ENCODE data around the gene TMEM184A. TPM values are rescaled to one million over a fixed set of nuclear protein-coding genes. Genes with fewer than 3 reads are reported as not detected.

Gene TMEM184A
- total and polyA plus RNA-seq, 4 donors: 0.06 to 6.1 (median 0.84) TPM; not detected in 1

DNA sequence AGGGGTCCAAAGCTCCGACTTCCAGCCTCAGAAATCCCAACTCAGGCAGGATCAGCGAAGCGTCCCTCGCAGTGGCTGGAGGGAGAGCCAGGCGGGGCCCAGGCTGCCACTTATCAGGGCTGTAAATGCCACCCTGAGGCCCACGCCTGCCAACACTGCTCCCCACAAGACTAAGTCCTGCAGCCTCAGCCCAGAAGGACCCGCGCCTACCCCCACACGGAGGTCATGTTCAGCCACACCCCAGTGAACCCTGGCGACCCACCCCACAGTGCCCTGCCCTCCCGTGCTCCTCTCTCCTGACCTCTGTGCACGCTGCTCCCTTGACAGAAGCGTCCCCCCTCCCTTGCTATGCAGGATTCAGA lies 10.7 kb upstream of the TMEM184A start:
- intact Hi-C loops (cut with DNase I): loop anchor here in 1 of 2 donors (5.0 kb wide), 1 partner anchor 64 kb away; the partner anchor contains the start of gene INTS1
- H3K4me1 ChIP-seq (ENCODE audit: control insufficient read depth in 1 of 2, insufficient read depth in 2 of 2, low read length in 2 of 2): no peaks in the 10 kb centered on the region
- no peak overlapping the region for H3K4me3 ChIP-seq (ENCODE audit: low read length in 2 of 2)
- no peaks in the 10 kb centered on the region for H3K9me3 ChIP-seq (ENCODE audit: control insufficient read depth, low read length)
- H3K36me3 ChIP-seq (ENCODE audit: control insufficient read depth in 1 of 2, insufficient read depth in 2 of 2, low read length in 1 of 2): peaks cover 0 to 1% of the 10 kb centered on the region in 2 donors
- no peaks in the 10 kb centered on the region for H3K27me3 ChIP-seq (ENCODE audit: control insufficient read depth in 1 of 2, insufficient read depth in 2 of 2, low read length in 1 of 2)
- ATAC-seq (ENCODE audit: low FRiP score) (no peak), DNase-seq (no peak)
- 83 to 90% methylated on average over 13 of the region's 13 CpGs for WGBS, 2 donors
- H3K27ac ChIP-seq (ENCODE audit: low read depth in 1 of 2, low read length in 2 of 2): no peak overlapping the region

DNA sequence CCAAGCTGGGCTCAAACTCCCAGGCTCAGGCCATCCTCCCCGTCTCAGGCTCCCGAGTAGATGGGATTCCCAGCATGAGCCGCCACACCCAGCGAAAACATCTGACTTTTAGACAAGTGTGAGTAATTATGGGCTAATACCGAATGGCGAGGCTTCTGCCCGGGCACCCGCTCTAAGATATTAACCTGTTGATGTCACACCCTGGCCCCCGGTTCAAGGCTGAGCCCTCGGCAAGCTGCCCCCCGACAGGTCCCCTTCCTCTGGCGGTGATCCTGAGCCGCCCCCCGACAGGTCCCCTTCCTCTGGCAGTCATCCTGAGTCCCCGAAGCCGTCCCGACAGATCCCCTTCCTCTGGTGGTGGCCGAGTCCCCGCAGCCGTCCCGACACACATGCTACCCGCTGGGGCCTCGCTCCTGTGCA lies 8.6 kb upstream of the TMEM184A start:
- 69 to 74% methylated on average over 23 of the region's 23 CpGs for WGBS, 2 donors
- no peaks in the 10 kb centered on the region for H3K27me3 ChIP-seq (ENCODE audit: control insufficient read depth in 1 of 2, insufficient read depth in 2 of 2, low read length in 1 of 2)
- H3K36me3 ChIP-seq (ENCODE audit: control insufficient read depth in 1 of 2, insufficient read depth in 2 of 2, low read length in 1 of 2): peaks cover 0 to 1% of the 10 kb centered on the region in 2 donors
- no peak overlapping the region for H3K27ac ChIP-seq (ENCODE audit: low read depth in 1 of 2, low read length in 2 of 2)
- H3K9me3 ChIP-seq (ENCODE audit: control insufficient read depth, low read length): no peaks in the 10 kb centered on the region
- intact Hi-C loops (cut with DNase I): loop anchor here in 1 of 2 donors (5.0 kb wide), 1 partner anchor 62 kb away; the partner anchor contains the start of gene INTS1
- ATAC-seq (ENCODE audit: low FRiP score): no peak
- H3K4me3 ChIP-seq (ENCODE audit: low read length in 2 of 2): no peak overlapping the region
- no peaks in the 10 kb centered on the region for H3K4me1 ChIP-seq (ENCODE audit: control insufficient read depth in 1 of 2, insufficient read depth in 2 of 2, low read length in 2 of 2)
- no peak for DNase-seq

DNA sequence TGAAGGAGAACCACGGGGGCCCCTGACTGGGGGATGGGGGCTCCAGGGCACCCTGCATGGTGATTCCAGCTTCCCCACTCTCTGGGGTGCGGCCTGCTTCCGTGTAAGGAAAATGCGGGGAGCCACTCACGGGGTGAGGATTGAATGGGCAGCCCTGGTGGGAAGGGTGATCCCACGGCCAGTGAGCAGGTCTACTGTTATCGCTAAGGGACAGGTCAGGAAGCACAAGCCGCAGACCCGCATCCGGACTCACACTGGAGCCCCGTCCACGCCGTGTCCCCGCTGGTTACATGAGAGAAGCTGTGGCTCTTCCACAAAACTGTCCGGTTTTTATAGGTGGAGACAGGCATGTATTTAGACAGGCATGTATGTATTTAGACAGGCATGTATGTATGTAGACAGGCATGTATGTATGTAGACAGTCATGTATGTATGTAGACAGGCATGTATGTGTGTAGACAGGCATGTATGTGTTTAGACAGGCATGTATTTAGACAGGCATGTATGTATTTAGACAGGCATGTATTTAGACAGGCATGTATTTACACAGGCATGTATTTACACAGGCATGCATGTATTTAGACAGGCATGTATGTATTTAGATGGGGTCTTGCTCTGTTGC lies 8.1 kb upstream of the TMEM184A start:
- H3K9me3 ChIP-seq (ENCODE audit: control insufficient read depth, low read length): no peaks in the 10 kb centered on the region
- WGBS, 2 donors: 90 to 91% methylated on average over 15 of the region's 15 CpGs
- H3K4me1 ChIP-seq (ENCODE audit: control insufficient read depth in 1 of 2, insufficient read depth in 2 of 2, low read length in 2 of 2): no peaks in the 10 kb centered on the region
- peaks cover 0 to 1% of the 10 kb centered on the region in 2 donors for H3K36me3 ChIP-seq (ENCODE audit: control insufficient read depth in 1 of 2, insufficient read depth in 2 of 2, low read length in 1 of 2)
- ATAC-seq (ENCODE audit: low FRiP score) (no peak), DNase-seq (no peak)
- H3K4me3 ChIP-seq (ENCODE audit: low read length in 2 of 2): no peak overlapping the region
- intact Hi-C loops (cut with DNase I): no loop called here
- no peak overlapping the region for H3K27ac ChIP-seq (ENCODE audit: low read depth in 1 of 2, low read length in 2 of 2)
- no peaks in the 10 kb centered on the region for H3K27me3 ChIP-seq (ENCODE audit: control insufficient read depth in 1 of 2, insufficient read depth in 2 of 2, low read length in 1 of 2)

DNA sequence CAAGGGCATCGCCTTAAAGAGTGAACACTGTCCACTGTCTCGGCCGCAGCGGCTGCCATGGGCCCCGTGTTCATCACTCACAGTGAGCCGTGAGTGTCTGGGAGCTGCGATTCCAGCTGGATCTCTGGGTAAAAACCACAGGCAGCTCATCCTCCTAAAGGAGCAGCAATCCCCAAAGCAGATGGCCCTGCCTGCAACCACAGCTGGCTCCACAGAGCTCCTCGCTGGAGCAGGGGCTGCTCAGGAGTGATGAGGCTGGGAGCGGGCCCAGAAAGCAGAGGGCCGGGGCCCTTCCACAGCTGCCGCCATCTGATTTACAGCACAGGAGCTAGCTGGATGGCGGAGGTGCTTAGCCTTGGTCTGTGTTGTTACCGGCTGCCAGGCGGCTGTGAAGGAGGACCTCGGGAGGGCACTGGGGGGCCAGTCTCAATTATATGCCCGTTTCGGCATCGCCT lies 6.6 kb upstream of the TMEM184A start:
- intact Hi-C loops (cut with DNase I): no loop called here
- H3K27ac ChIP-seq (ENCODE audit: low read depth in 1 of 2, low read length in 2 of 2): no peak overlapping the region
- WGBS, 2 donors: 77 to 81% methylated on average over 18 of the region's 18 CpGs
- DNase-seq (no peak), ATAC-seq (ENCODE audit: low FRiP score) (no peak)
- peaks cover 0 to 1% of the 10 kb centered on the region in 2 donors for H3K36me3 ChIP-seq (ENCODE audit: control insufficient read depth in 1 of 2, insufficient read depth in 2 of 2, low read length in 1 of 2)
- H3K4me3 ChIP-seq (ENCODE audit: low read length in 2 of 2): no peak overlapping the region
- no peaks in the 10 kb centered on the region for H3K27me3 ChIP-seq (ENCODE audit: control insufficient read depth in 1 of 2, insufficient read depth in 2 of 2, low read length in 1 of 2)
- H3K9me3 ChIP-seq (ENCODE audit: control insufficient read depth, low read length): no peaks in the 10 kb centered on the region
- no peaks in the 10 kb centered on the region for H3K4me1 ChIP-seq (ENCODE audit: control insufficient read depth in 1 of 2, insufficient read depth in 2 of 2, low read length in 2 of 2)

DNA sequence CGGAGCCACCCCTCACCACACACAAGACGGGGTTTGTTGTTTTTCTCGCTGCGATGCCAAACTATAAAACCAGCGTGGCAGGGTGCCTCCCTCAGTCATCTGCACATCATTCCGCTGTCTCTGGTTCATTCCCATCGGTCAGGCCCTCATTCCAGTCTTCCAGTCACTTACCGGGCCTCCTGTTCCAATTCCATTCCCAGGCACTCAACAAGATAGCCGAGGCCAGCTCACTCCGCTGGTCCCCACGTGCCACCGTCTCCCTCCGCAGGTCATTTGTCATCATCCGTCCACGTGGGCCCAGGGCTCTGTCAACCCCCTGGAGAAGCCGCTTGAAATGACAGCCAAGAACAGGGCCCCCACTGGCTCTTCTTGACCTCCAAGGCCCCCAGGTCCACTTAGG lies 6.1 kb upstream of the TMEM184A start:
- no peaks in the 10 kb centered on the region for H3K27me3 ChIP-seq (ENCODE audit: control insufficient read depth in 1 of 2, insufficient read depth in 2 of 2, low read length in 1 of 2)
- H3K4me1 ChIP-seq (ENCODE audit: control insufficient read depth in 1 of 2, insufficient read depth in 2 of 2, low read length in 2 of 2): no peaks in the 10 kb centered on the region
- H3K4me3 ChIP-seq (ENCODE audit: low read length in 2 of 2): no peak overlapping the region
- ATAC-seq (ENCODE audit: low FRiP score) (no peak), DNase-seq (no peak)
- intact Hi-C loops (cut with DNase I): no loop called here
- H3K27ac ChIP-seq (ENCODE audit: low read depth in 1 of 2, low read length in 2 of 2): no peak overlapping the region
- 43 to 48% methylated on average over 16 of the region's 16 CpGs for whole genome bisulfite sequencing, 2 donors
- H3K36me3 ChIP-seq (ENCODE audit: control insufficient read depth in 1 of 2, insufficient read depth in 2 of 2, low read length in 1 of 2): peaks cover 0 to 1% of the 10 kb centered on the region in 2 donors
- no peaks in the 10 kb centered on the region for H3K9me3 ChIP-seq (ENCODE audit: control insufficient read depth, low read length)

DNA sequence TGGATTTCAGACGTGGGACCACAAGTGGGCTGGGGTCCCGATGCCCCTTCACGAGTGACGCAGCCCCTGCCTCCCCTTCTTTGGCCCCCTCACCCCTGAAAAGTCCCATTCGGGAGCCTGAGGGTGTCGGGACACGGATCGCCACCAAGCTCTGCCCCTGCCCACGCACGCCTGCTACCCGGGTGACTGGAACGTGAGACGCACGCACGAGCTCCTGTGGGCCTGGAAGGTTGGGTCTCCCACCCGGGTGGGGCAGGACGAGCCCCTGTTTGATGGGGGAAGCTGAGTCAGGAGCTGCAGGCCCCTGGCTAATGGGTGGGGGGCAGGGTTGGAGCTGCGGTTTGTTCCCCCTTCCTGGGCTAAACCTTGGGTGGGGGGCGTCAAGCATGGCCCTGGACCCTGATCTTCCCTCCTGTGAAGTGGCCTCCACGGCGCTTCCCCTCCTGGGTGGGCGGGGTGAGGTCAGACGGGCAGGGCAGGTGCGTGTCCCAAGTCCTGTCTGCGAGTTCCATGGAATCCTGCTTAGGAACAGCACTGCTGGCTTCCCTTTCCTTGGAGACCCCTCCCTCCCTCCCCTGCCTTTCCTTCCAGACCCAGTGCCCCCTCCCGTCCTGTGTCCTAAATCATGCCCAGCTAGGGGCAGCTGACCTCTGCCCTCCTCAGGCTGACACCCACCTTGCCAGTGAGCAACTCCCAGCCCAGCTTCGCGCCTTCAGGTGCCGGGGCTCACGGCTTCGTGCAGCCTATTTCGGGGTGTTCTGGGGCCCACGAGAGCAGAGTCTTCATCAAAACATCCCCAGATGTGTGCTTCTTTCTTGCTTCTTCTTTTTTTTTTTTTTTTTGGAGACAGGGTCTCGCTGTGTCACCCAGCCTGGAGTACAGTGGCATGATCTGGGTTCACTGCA lies 5.3 kb upstream of the TMEM184A start:
- intact Hi-C loops (cut with DNase I): no loop called here
- Histone ChIP-seq H3K4me1 (ENCODE audit: control insufficient read depth in 1 of 2, insufficient read depth in 2 of 2, low read length in 2 of 2) (no peaks in the 10 kb centered on the region), H3K36me3 (ENCODE audit: control insufficient read depth in 1 of 2, insufficient read depth in 2 of 2, low read length in 1 of 2) (no peaks in the 10 kb centered on the region), H3K27me3 (ENCODE audit: control insufficient read depth in 1 of 2, insufficient read depth in 2 of 2, low read length in 1 of 2) (no peaks in the 10 kb centered on the region), H3K9me3 (ENCODE audit: control insufficient read depth, low read length) (no peaks in the 10 kb centered on the region), H3K4me3 (ENCODE audit: low read length in 2 of 2) (no peak overlapping the region), H3K27ac (ENCODE audit: low read depth in 1 of 2, low read length in 2 of 2) (no peak overlapping the region)
- WGBS, 2 donors: 83 to 84% methylated on average over 34 of the region's 34 CpGs
- no peak for ATAC-seq (ENCODE audit: low FRiP score)
- DNase-seq: no peak

DNA sequence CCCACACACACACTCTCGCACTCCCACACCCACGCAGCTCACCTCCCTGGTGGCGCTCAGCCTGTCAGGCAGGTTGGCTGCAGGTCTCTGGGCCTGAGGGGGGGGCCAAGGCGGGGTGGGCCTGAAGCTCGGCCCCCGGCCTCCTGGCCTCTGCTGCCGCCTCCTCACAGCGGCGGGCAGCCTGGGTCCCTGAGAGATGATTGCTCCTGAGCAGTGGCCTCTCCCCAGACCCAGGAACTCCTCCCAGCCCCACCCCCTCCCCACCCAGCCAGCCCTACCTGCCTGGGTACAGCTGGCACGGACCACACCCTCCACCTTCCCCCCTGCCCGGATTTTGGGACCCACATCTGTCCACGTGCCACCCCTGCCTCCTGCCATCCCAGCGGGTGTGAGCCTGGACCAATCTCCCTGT lies 4.6 kb upstream of the TMEM184A start:
- DNase-seq: no peak
- Histone ChIP-seq H3K4me3 (ENCODE audit: low read length in 2 of 2) (no peak overlapping the region), H3K4me1 (ENCODE audit: control insufficient read depth in 1 of 2, insufficient read depth in 2 of 2, low read length in 2 of 2) (no peaks in the 10 kb centered on the region), H3K9me3 (ENCODE audit: control insufficient read depth, low read length) (no peaks in the 10 kb centered on the region), H3K27me3 (ENCODE audit: control insufficient read depth in 1 of 2, insufficient read depth in 2 of 2, low read length in 1 of 2) (no peaks in the 10 kb centered on the region), H3K27ac (ENCODE audit: low read depth in 1 of 2, low read length in 2 of 2) (no peak overlapping the region), H3K36me3 (ENCODE audit: control insufficient read depth in 1 of 2, insufficient read depth in 2 of 2, low read length in 1 of 2) (no peaks in the 10 kb centered on the region)
- WGBS, 2 donors: 83 to 84% methylated on average over 9 to 13 of the region's 13 CpGs
- ATAC-seq (ENCODE audit: low FRiP score): no peak
- intact Hi-C loops (cut with DNase I): no loop called here

DNA sequence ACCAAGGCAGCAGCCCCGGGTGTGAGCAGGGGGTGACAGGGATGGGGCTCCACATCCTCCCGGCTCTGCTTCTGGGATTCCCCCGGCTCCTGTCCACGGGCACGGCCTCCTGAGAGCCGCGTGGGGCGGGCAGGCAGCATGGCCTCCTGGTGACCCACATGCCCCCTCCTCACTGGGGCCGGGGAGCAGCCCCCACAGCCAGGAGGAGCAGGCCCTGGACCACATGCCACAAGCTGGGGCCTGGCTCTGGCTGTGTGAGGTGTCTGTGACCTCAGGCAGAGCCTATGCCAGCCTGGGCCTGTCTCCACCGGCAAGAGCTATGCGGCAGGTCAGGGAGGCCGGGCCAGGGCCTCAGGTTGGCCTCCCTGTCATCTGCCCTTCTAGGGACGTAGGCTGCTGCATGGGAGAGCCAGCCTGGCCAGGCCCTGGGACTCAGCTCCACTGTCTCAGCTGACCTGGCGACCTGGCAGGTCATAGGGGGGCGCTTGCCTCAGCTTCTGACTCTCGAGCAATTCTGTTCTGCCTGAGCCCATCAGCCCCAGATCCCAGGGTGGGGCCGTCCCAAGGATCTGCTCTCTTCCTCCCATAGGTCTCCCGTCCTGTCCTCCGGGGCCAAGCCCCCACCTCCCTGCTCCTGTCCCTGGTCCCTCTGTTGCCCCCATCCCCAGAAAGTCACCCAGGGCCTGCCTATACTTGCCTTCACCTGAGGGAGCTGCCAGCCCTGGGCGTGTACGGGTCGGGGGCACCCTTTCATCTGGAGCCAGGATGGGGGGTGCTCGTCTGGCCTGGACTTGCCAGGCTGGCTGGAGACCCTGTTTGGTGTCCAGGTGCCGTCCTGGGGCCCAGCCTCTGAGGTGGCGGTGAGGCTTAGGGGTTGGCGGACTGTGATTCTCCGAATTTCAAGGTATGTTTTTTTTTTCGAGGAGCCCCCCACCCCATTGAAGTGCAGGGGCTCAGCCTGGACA lies 3.9 kb upstream of the TMEM184A start:
- DNase-seq (no peak), ATAC-seq (ENCODE audit: low FRiP score) (no peak)
- WGBS, 2 donors: 88 to 90% methylated on average over 28 of the region's 28 CpGs
- Histone ChIP-seq H3K36me3 (ENCODE audit: control insufficient read depth in 1 of 2, insufficient read depth in 2 of 2, low read length in 1 of 2) (no peaks in the 10 kb centered on the region), H3K4me3 (ENCODE audit: low read length in 2 of 2) (no peak overlapping the region), H3K9me3 (ENCODE audit: control insufficient read depth, low read length) (no peaks in the 10 kb centered on the region), H3K27me3 (ENCODE audit: control insufficient read depth in 1 of 2, insufficient read depth in 2 of 2, low read length in 1 of 2) (no peaks in the 10 kb centered on the region), H3K27ac (ENCODE audit: low read depth in 1 of 2, low read length in 2 of 2) (no peak overlapping the region), H3K4me1 (ENCODE audit: control insufficient read depth in 1 of 2, insufficient read depth in 2 of 2, low read length in 2 of 2) (no peaks in the 10 kb centered on the region)
- intact Hi-C loops (cut with DNase I): no loop called here

Data from aorta (tissue), 5 donors.